ENCODE measurements around the gene AKAP9. TPM values are rescaled to one million over a fixed set of nuclear protein-coding genes. Genes with fewer than 3 reads are reported as not detected.
A peak's percentile ranks its signal among the peaks of the same experiment; 100 is the strongest.
"Not testable (repeated sequence)": the region's sequence is repeated elsewhere in the genome, so short reads cannot be mapped to it uniquely, and the experiment has no call there.

Gene AKAP9
- total RNA-seq, 1 donor = 49.2 TPM

DNA sequence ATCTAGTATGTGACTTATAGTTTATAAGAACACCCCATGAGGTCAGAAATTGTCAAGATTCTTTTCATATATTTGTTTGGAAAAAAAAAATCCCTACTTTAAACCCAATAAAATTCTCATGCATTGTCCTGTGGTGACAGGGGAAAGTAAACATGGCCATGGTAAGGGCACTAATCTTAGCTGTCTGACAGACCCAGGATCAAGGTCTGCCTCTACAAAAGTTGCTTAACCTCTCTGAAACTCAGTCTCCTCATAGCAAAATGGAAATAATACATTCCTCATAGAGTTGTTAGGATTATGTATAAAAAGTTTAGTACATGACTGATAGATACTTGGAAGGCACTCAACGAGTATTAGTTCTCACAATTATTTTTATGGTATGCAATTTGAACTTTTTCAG is 22.3 kb upstream of the AKAP9 start:
- H3K4me3 ChIP-seq (ENCODE audit: low read depth, low read length) = no peak overlapping the region
- DNase-seq (ENCODE audit: low read depth) = no peak
- TF ChIP-seq, protein P1, sequence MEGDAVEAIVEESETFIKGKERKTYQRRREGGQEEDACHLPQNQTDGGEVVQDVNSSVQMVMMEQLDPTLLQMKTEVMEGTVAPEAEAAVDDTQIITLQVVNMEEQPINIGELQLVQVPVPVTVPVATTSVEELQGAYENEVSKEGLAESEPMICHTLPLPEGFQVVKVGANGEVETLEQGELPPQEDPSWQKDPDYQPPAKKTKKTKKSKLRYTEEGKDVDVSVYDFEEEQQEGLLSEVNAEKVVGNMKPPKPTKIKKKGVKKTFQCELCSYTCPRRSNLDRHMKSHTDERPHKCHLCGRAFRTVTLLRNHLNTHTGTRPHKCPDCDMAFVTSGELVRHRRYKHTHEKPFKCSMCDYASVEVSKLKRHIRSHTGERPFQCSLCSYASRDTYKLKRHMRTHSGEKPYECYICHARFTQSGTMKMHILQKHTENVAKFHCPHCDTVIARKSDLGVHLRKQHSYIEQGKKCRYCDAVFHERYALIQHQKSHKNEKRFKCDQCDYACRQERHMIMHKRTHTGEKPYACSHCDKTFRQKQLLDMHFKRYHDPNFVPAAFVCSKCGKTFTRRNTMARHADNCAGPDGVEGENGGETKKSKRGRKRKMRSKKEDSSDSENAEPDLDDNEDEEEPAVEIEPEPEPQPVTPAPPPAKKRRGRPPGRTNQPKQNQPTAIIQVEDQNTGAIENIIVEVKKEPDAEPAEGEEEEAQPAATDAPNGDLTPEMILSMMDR (IDR thresholded peaks at IDR 0.05; ENCODE audit: insufficient read depth, low read depth, low read length) = no peak

DNA sequence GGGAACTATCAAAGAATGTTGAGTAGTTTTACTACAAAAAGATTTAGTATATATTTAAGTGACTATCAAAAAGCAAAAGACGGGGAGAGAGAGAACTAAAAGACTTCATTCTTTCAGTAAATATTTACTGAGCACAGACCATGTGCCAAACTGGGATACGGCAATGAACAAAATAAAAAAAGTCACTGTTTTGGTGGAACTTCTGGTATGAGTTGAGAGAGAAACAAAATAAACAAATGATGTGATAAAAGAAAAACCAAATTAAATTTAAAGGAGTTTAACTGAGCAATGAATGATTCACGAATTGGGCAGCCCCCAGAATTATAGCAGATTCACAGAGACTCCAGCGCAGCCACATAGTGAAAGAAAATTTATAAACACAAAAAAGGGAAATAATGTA is 17.8 kb upstream of the AKAP9 start:
- no peak for DNase-seq (ENCODE audit: low read depth)
- TF ChIP-seq, protein P1 (IDR thresholded peaks at IDR 0.05; ENCODE audit: insufficient read depth, low read depth, low read length) = no peak
- no peak overlapping the region for H3K4me3 ChIP-seq (ENCODE audit: low read depth, low read length)

DNA sequence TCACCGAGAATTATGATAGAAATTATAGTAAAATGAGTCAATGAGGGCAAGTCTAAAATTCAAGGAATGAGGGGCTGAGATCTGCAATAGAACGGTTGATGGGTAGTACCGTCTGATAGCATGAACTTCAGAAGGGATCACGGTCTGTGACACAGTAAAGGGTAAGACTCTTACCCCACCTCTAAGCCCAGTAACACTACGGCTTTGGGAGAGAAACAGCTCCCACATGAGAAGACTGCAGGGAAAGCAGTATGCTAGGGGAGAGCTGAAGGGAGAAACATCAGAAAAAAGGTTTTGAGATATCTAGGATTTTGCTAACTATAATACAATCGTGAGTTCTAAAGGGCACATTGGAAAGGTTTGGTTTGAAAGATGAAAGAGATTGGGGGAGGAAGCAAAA is 12.8 kb upstream of the AKAP9 start:
- TF ChIP-seq, protein P1 (IDR thresholded peaks at IDR 0.05; ENCODE audit: insufficient read depth, low read depth, low read length) = no peak
- no peak for DNase-seq (ENCODE audit: low read depth)
- no peak overlapping the region for H3K4me3 ChIP-seq (ENCODE audit: low read depth, low read length)

DNA sequence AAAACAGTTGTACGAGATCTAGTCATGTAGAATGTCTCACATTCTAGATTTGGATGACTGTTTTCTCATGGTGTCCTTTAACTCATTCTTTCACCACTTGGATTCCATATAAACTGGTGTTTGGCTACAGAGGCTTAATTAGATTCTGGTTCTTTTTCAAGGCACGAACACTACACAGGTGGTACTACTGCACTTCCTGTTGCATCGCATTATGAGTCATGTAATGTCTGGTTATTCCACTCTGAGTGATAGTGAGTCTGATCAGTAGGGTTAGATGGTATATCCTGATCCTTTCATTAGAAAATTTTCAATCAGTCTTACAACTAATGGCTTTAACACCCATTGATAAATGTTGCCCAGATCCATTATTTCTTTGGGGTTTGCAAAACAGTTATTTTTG is 11.2 kb upstream of the AKAP9 start:
- TF ChIP-seq, protein P1 (IDR thresholded peaks at IDR 0.05; ENCODE audit: insufficient read depth, low read depth, low read length) = no peak
- DNase-seq (ENCODE audit: low read depth) = no peak
- H3K4me3 ChIP-seq (ENCODE audit: low read depth, low read length) = no peak overlapping the region

DNA sequence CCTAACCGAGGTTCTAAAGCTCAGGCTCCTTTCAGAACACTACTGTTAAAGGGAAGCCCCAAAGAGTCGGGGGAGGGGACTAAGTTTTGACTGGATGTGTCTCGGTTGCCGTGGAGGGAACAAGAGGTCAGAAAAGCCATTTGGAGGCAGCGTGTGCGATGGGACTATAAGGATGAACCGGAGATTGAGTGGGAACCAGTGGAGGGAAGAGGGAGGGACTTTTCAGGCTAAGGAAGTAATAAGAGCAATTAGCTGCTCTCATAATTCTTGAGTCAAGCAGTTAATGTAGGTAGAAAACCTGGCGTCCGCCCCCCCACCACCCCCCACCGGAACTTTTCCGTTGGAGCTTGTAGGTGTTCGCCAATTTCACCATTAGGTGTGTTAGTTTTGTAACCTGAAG is 491 bp upstream of the AKAP9 start:
- peak; percentile 28 for DNase-seq (ENCODE audit: low read depth)
- TF ChIP-seq, protein P1 (IDR thresholded peaks at IDR 0.05; ENCODE audit: insufficient read depth, low read depth, low read length) = no peak
- peak overlapping the region; percentile 78 for H3K4me3 ChIP-seq (ENCODE audit: low read depth, low read length)

DNA sequence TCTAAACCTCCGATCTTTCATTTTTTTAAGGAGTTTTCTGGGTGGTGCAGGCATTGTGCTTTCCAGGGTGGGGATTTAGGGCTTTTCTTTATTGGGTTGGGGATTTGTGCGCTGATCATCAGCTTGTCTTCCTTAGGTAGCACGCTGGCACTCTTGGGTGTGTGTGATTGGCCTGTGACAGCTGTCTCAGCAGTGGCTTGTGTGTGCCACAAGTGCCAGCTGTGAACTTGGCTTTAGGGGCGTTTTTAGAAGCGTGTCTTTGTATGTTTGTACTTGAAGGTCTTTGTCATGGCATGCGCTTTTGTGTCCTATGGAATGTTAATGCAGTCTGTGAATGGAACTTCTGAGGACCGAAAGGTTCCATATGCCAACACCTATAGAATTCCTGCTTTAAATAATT is 788 bp downstream of the AKAP9 start:
- peak overlapping the region; percentile 78 for H3K4me3 ChIP-seq (ENCODE audit: low read depth, low read length)
- DNase-seq (ENCODE audit: low read depth) = peak; percentile 19
- TF ChIP-seq, protein P1 (IDR thresholded peaks at IDR 0.05; ENCODE audit: insufficient read depth, low read depth, low read length) = no peak

DNA sequence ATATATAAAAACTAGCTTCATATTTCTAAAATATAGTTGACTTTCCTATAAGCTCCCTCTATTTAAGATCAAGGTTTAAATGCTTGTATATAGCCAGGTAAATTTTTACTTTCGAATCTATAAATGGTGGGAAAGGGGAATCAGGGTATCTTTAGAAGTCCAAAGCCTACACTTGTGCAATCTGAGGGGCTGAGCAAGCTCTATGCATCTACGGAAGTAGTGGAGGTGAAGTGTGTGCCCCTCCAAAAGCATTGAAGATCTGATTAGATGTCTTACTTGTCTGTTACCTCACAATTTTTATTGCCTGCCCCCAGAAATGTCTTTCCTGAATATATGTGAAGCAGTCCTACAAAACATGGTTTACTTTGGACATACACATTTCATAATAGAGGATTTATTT is 1.6 kb downstream of the AKAP9 start:
- DNase-seq (ENCODE audit: low read depth) = no peak
- TF ChIP-seq, protein P1 (IDR thresholded peaks at IDR 0.05; ENCODE audit: insufficient read depth, low read depth, low read length) = no peak
- peak overlapping the region; percentile 78 for H3K4me3 ChIP-seq (ENCODE audit: low read depth, low read length)

GRCh38 chr7:91944970-91945369 is 4.3 kb downstream of the AKAP9 start:
- DNase-seq (ENCODE audit: low read depth); H3K4me3 ChIP-seq (ENCODE audit: low read depth, low read length): not testable (repeated sequence)
